ENCODE results near the gene FGF22.
"Not testable (repeated sequence)": the region's sequence is repeated elsewhere in the genome, so short reads cannot be mapped to it uniquely, and the experiment has no call there.

FGF22 gene

GRCh38 chr19:621819-622218 is 17.9 kb upstream of the FGF22 start:
- no peak for DNase-seq (ENCODE audit: low read depth in 3 of 3)

DNA sequence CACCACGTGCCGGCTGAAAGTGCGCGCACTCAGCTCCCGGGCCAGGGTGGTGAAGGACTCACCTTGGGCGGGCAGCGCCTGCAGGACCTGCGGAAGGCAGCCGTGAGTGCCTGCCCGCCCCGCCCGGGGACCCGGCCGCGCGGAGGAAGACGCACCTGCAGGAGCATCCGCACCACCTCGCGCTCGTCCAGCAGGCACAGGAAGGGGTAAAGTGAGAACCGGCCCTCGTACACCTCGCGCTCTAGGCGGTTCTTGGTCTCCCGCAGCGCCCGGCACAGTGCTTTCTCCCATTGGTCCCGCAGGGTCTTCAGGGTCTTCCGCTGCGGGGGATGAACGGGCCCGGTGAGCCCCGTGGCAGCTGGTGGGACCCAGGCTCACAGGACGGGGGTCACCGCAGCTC is 17.0 kb upstream of the FGF22 start:
- no peak for DNase-seq (ENCODE audit: low read depth in 3 of 3)

GRCh38 chr19:623175-623916 is 16.3 kb upstream of the FGF22 start:
- no peak for DNase-seq (ENCODE audit: low read depth in 3 of 3)

DNA sequence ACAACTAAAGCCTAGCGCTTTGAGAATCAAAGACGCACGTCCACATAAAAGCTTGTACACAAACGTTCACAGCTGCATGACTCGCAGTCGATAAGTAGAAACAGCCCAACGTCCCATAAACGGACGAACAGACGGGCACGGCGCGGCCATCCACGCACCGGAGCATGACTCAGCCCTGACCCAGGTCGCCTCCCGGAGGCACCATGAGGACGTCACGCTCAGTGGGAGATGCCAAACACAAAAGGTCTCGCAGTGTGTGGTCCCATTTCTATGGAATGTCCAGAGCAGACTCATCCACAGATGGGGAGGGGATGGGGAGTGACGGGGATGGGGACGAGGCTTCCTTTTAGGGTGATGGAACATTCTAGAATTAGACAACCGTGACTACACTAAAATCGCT is 15.7 kb upstream of the FGF22 start:
- DNase-seq (ENCODE audit: low read depth in 3 of 3) = no peak

DNA sequence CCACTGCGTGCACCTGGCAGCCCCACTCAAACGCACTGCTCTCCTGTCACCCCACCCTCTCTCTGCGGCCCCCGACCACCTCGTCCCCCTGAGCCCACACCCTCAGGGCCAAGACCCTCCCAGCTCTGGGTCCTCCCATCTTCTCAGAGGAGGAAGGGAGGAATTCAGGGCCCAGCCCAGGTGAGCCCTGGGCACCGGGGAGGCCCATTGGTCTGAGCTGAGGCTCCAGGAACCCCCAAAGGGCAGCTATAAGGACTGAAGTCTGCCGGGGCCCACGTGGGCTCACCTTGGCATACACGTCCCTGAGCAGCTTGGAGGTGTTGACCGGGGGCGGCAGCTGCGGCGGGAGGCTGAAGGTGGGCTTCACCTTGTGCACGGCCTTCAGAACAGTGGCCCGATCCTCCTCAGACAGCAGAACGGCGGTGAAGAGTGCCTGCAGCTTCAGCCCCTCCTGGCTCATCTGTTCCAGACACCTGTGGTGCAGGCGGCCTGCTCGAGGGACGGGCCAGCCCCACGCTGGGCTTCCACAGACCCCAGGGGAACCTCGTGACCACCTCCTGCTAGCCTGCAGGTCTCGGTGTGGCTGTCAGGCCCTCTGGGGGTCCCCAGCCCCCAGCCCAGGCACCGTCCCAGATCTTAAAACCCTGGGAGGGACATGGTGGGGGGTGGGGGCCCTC is 15.1 kb upstream of the FGF22 start:
- DNase-seq (ENCODE audit: low read depth in 3 of 3) = no peak

DNA sequence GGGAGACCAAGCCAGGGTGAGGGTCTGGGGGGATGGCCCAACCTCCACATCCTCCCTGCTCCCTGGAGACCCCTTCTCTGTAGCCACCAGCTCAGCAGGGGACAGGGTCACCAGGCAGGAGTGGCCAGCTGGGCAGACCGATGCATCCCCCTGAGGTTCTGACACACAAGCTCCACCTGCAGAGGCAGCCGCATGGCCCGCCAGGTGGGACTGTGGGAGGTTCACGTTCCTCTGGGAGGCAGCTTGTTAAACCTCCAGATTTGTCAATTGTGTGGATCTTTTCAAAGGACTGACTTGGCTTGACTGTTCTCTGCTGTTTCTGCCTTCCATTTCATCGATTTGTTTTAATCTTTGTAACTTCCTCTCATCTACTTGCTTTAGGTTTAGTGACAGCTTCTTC is 14.4 kb upstream of the FGF22 start:
- DNase-seq (ENCODE audit: low read depth in 3 of 3) = no peak

GRCh38 chr19:626566-626965 is 13.1 kb upstream of the FGF22 start:
- not testable (repeated sequence) for DNase-seq (ENCODE audit: low read depth in 3 of 3)

GRCh38 chr19:628168-628567 is 11.5 kb upstream of the FGF22 start:
- DNase-seq (ENCODE audit: low read depth in 3 of 3) = no peak

GRCh38 chr19:629515-629914 is 10.2 kb upstream of the FGF22 start:
- not testable (repeated sequence) for DNase-seq (ENCODE audit: low read depth in 3 of 3)

DNA sequence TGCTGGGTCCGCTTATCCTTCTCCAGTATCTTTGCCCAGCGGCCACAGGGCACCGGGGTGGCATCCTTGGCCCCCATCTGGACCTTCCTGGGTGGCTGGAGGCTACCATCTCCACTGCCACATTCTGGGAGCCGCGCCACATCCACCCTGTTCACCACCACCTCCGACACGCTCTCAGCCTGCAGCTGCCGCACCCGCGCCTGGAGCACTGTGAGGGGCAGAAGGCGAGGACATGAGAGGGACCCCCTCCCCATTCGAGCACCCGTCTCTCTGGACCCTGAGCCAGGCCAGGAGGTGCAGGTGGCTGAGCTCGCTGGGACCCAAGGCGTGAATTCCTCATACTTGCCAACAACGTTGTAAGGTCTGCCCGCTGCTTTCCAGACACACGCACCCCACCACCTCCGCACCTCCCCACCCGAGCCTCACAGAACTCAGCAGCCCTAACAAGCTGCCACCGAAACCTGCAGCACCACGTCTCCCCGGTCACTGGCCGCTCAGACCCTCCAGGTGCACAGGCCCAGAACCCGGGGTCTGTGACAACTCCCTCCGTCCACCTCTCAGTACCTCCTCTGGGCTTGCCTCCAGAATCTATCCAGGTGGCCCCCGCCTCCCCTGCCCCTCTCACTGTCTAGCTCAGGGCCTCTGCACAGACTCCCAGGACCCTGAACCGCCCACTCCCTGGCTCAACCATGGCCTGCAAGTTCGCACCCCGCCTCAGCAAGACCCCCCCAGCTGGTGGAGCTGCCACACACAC is 9.5 kb upstream of the FGF22 start:
- DNase-seq (ENCODE audit: low read depth in 3 of 3) = no peak

- DNase-seq (ENCODE audit: low read depth in 3 of 3) = peak in 2 of 3 donors; percentile 27 to 49
Measured at GRCh38 chr19:632579-633067, 7.1 kb upstream of the FGF22 start.

DNA sequence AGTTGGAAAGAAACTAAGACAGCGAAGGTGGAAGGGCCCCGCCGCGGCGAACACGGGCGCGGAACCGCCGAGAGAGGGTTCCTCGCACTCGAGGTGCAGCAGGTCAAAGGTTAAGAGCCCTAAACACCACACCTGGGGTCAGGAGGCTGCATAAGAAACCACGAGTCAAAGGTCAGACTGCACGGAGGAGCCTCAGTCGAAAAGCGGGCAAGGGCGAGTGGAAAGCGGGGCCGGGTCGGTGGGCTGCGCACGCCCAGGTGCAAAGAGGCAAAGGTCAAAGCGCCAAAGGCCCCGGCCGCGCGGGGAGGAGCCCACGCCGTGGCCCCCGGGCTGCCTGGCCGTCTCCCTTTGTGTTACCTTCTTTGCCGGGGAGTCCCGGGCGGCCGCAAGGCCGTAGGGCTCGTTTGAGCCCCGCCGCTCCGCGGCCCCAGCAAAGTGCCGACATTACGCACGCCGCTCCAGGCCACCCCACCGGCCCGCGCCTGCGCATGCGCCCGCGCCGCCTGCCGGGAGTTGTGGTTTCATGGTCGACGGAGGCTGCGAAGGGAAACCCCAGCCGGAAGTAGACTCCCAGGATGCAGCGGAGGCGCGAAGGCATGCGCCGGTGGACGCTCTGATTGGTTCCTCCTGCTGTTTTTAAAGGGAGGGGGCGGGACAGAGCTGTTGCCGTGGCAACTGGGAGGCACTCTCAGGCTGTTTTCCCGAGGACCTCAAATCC is 6.5 kb upstream of the FGF22 start, which contains the start of gene POLRMT:
Gene POLRMT, minus strand, starts transcription at position 470 of the 718 bp plus-strand sequence. Its CDS starts 25 bp downstream, at position 445.
- DNase-seq (ENCODE audit: low read depth in 3 of 3) = peak; percentile 90 to 95 (median 91)

- no peak for DNase-seq (ENCODE audit: low read depth in 3 of 3)
Measured at GRCh38 chr19:633786-634639, 5.7 kb upstream of the FGF22 start.

DNA sequence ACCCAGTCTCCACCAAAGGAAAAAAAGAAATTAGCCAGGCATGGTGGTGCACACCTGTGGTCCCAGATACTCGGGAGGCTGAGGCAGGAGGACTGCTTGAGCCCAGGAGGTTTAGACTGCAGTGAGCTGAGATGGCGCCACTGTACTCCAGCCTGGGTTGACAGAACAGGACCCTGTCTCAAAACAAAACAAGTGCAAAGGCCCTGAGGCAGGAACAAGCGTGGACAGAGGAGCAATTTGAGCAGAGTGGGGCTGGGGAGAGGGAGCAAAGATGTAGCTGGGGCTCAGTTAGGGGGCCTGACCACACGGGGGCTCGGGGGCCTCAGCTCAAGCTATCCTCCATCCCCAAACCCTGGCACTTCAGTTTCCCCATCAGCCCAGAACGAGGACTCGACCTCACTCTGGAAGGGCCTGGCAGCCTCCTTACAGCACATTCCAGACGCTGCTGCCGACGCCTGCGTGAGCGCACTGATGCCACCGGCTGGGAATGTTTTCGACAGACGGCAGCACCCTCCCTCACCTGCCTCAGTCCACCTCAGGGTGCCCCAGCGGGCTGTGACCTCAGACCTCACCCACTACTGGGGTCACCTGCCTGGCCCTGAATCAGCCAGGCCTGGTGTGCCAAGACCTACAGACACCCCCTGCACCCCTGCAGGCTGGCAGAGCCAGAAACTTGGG is 4.6 kb upstream of the FGF22 start:
- DNase-seq (ENCODE audit: low read depth in 3 of 3) = no peak

DNA sequence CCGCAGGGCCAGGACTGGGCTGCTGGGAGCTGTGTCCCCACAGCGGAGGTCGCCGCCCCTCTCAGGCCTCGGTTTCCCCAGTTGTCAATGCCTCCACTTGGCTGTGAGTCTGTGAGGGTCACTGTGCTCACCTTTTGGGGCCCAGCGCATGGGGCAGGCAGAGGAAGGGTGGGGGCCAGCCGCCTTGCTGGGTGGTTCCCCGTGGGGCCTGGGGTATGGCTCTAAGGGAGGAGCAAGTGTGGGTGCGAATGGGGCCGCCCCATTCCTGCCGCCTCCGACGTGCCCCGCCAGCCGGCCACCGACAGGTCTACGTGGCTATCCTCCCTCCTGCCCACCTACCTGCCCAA is 800 bp upstream of the FGF22 start:
- no peak for DNase-seq (ENCODE audit: low read depth in 3 of 3)

GRCh38 chr19:640161-640558 is 481 bp downstream of the FGF22 start:
- no peak for DNase-seq (ENCODE audit: low read depth in 3 of 3)

- no peak for DNase-seq (ENCODE audit: low read depth in 3 of 3)
Measured at GRCh38 chr19:640606-641189, 1.0 kb downstream of the FGF22 start.

DNA sequence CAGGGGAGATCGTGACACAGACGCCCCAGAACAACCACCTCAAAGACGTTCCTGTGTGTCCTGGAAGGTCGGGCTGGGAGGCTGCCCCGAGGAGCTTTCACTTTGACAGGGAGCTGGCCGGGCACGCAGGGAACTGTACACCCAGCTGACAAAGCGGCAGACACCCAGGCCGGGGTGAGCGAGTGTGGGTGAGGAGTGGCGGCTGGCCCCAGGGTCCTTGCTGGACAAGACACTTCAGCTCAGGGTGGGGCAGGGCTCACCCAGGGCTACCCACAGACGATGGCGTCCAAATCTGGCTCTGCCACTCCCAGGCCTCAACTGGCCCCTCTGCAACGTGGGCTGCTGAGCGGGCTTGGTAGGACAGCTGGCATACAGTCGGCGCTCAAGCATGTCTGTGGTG is 2.0 kb downstream of the FGF22 start:
- DNase-seq (ENCODE audit: low read depth in 3 of 3) = no peak

GRCh38 chr19:642767-643727 is 3.4 kb downstream of the FGF22 start:
- DNase-seq (ENCODE audit: low read depth in 3 of 3) = no peak
